Endodermal cell (in vitro differentiated cells): ENCODE data around the gene RACK1. TPM values are rescaled to one million over a fixed set of nuclear protein-coding genes. Genes with fewer than 3 reads are reported as not detected.
"Not testable (repeated sequence)": the region's sequence is repeated elsewhere in the genome, so short reads cannot be mapped to it uniquely, and the experiment has no call there.

Source experiments
- DNase-seq: peaks from one replicate; pipeline ENCODE4 v3.0.0-alpha.2; 2017
- H3K27ac ChIP-seq: 2 replicates; pipeline ENCODE4 v1.5.1; 2013; ENCODE audit warnings: mild to moderate bottlenecking, low read depth, low read length, moderate library complexity
- H3K27me3 ChIP-seq: 2 replicates; pipeline ENCODE4 v1.6.1; 2013; ENCODE audit warnings: mild to moderate bottlenecking, low read length, moderate library complexity; ENCODE audit not compliant: insufficient read depth, control insufficient read depth, poor library complexity, severe bottlenecking
- H3K36me3 ChIP-seq: 2 replicates; pipeline ENCODE4 v1.7.0; 2013; ENCODE audit warnings: mild to moderate bottlenecking, low read length, moderate library complexity; ENCODE audit not compliant: control insufficient read depth, insufficient read depth
- H3K4me1 ChIP-seq: one replicate; pipeline ENCODE4 v1.7.0; 2013; ENCODE audit warnings: low read length; ENCODE audit not compliant: control insufficient read depth, insufficient read depth
- H3K4me3 ChIP-seq: 2 replicates; pipeline ENCODE4 v1.5.1; 2013; ENCODE audit warnings: mild to moderate bottlenecking, low read length, moderate library complexity
- H3K9ac ChIP-seq: 2 replicates; pipeline ENCODE4 v1.6.1; 2013; ENCODE audit warnings: mild to moderate bottlenecking, low read length, moderate library complexity; ENCODE audit not compliant: poor library complexity, severe bottlenecking; ENCODE audit errors: extremely low read depth
- H3K9me3 ChIP-seq: 2 replicates; pipeline ENCODE4 v1.6.1; 2013; ENCODE audit warnings: mild to moderate bottlenecking, low read length, moderate library complexity; ENCODE audit not compliant: control insufficient read depth
- H3K27ac Mint-ChIP-seq: 2 replicates; pipeline ENCODE4 v1.8.0; 2020; ENCODE audit warnings: mixed read lengths
- H3K27me3 Mint-ChIP-seq: 2 replicates; pipeline ENCODE4 v1.8.0; 2021; ENCODE audit warnings: mild to moderate bottlenecking, mixed read lengths; ENCODE audit not compliant: insufficient read depth
- H3K36me3 Mint-ChIP-seq: 2 replicates; pipeline ENCODE4 v1.8.0; 2020; ENCODE audit warnings: low read depth, mixed read lengths
- H3K4me1 Mint-ChIP-seq: 2 replicates; pipeline ENCODE4 v1.8.0; 2020; ENCODE audit warnings: mixed read lengths
- H3K4me3 Mint-ChIP-seq: 2 replicates; pipeline ENCODE4 v1.8.0; 2020; ENCODE audit warnings: mild to moderate bottlenecking, moderate library complexity, mixed read lengths
- H3K9me3 Mint-ChIP-seq: 2 replicates; pipeline ENCODE4 v1.8.0; 2020; ENCODE audit warnings: mild to moderate bottlenecking, mixed read lengths
- CTCF ChIP-seq: fragments of 200-600 bp; sonication (generic); conservative IDR thresholded peaks from 2 replicates; pipeline ENCODE4 v1.5.0; 2021; ENCODE audit warnings: antibody characterized with exemption, mild to moderate bottlenecking
- WGBS, 2 experiments: methylation state at CpG; one replicate each; pipeline versions ENCODE4 v1.1.5 to v1.1.7; 2013; ENCODE audit warnings: missing lambda C conversion rate in 2 of 2, mixed read lengths in 1 of 2; ENCODE audit not compliant: insufficient coverage in 1 of 2, insufficient read length in 1 of 2; 5-methylcytosine and 5-hydroxymethylcytosine counted together
- total RNA-seq, 2 donors: library from RNA; stranded (reverse); fragmentation: NEBNext Ultra II Directional in 1 of 2; extraction: Animal tissue kit (Norgen Biotek cat#: 25700) in 1 of 2; gene quantifications; 2 replicates in 1 of 2; 3 replicates in 1 of 2; pipeline ENCODE4 v1.2.1, GENCODE V29; 2021

The RACK1 gene
- total RNA-seq, 2 donors from 2014 or later: 1,942 to 1,975 TPM

- not testable (repeated sequence) for H3K27me3 ChIP-seq, DNase-seq, H3K27ac Mint-ChIP-seq, H3K4me3 ChIP-seq, H3K4me3 Mint-ChIP-seq, H3K9me3 ChIP-seq, H3K4me1 ChIP-seq, H3K9me3 Mint-ChIP-seq, H3K9ac ChIP-seq, H3K27ac ChIP-seq, H3K27me3 Mint-ChIP-seq
- 67 to 86% methylated on average over 2 to 4 of the region's 6 CpGs for WGBS, 2 experiments
- peaks cover 19% of the 10 kb centered on the region for H3K36me3 Mint-ChIP-seq
- H3K36me3 ChIP-seq: peaks cover 21% of the 10 kb centered on the region
- peak; percentile 53 for TF ChIP-seq CTCF
- peaks cover 12% of the 10 kb centered on the region for H3K4me1 Mint-ChIP-seq
Measured at GRCh38 chr5:181283841-181284755, 40.4 kb upstream of the RACK1 start.

- Histone ChIP-seq H3K36me3 (peaks cover 21% of the 10 kb centered on the region), H3K4me1 (peaks cover 4% of the 10 kb centered on the region), H3K27ac (no peak overlapping the region), H3K9ac (no peak overlapping the region), H3K4me3 (no peak overlapping the region), H3K9me3 (no peaks in the 10 kb centered on the region), H3K27me3 (no peaks in the 10 kb centered on the region)
- 96 to 100% methylated on average over 1 to 13 of the region's 13 CpGs for WGBS, 2 experiments
- no peaks in the 10 kb centered on the region for H3K27me3 Mint-ChIP-seq
- H3K9me3 Mint-ChIP-seq: no peaks in the 10 kb centered on the region
- peaks cover 12% of the 10 kb centered on the region for H3K4me1 Mint-ChIP-seq
- H3K27ac Mint-ChIP-seq: no peak overlapping the region
- no peak overlapping the region for H3K4me3 Mint-ChIP-seq
- TF ChIP-seq CTCF: no peak
- peaks cover 19% of the 10 kb centered on the region for H3K36me3 Mint-ChIP-seq
- DNase-seq: no peak
Measured at GRCh38 chr5:181283347-181283746, 39.6 kb upstream of the RACK1 start.

DNA sequence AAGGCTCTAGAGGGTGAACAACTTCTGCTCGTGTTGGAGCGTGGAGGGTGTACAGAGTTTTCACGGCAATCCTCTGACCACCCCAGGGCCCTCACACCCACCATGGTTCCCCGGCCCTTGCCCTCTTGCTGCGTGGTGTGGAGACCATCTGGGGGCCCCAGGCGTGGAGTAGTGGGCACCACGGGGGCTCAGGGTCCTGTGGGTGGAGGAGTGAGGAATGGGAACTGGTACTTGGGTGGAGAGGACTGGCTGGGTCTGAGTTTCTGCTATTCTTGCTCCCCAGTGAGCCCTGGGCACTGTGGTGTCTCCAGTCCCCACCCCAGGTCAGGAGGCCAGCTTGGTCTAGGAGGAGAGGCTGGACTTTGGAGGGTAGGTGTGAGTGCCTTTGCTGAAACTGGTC lies 39.2 kb upstream of the RACK1 start:
- Mint-ChIP-seq H3K27ac (no peak overlapping the region), H3K36me3 (peaks cover 18% of the 10 kb centered on the region), H3K9me3 (no peaks in the 10 kb centered on the region), H3K4me1 (peaks cover 12% of the 10 kb centered on the region), H3K27me3 (peaks cover 3% of the 10 kb centered on the region), H3K4me3 (no peak overlapping the region)
- Histone ChIP-seq H3K27me3 (no peaks in the 10 kb centered on the region), H3K36me3 (peaks cover 17% of the 10 kb centered on the region), H3K9ac (no peak overlapping the region), H3K27ac (no peak overlapping the region), H3K4me1 (peaks cover 4% of the 10 kb centered on the region), H3K4me3 (no peak overlapping the region), H3K9me3 (no peaks in the 10 kb centered on the region)
- no peak for DNase-seq
- WGBS, 2 experiments: 96% methylated on average over 7 of the region's 7 CpGs; no CpG with 5 or more reads in 1 of the 2 experiments
- no peak for TF ChIP-seq CTCF

- Histone ChIP-seq H3K36me3 (peaks cover 13% of the 10 kb centered on the region), H3K4me3 (peak overlapping the region; percentile 86)
- peaks cover 17% of the 10 kb centered on the region for H3K36me3 Mint-ChIP-seq
- not testable (repeated sequence) for H3K27ac Mint-ChIP-seq, H3K27me3 Mint-ChIP-seq, H3K27ac ChIP-seq, H3K9me3 ChIP-seq, H3K9ac ChIP-seq, H3K4me1 ChIP-seq, H3K27me3 ChIP-seq, DNase-seq, H3K4me3 Mint-ChIP-seq, H3K9me3 Mint-ChIP-seq
- WGBS, 2 experiments: 84 to 100% methylated on average over 3 to 15 of the region's 16 CpGs
- H3K4me1 Mint-ChIP-seq: peaks cover 12% of the 10 kb centered on the region
Measured at GRCh38 chr5:181282415-181282814, 38.7 kb upstream of the RACK1 start.
